HK-2 (cell line): ENCODE data around the gene CHCHD3.
A peak's percentile ranks its signal among the peaks of the same experiment; 100 is the strongest.

Experiments used
- DNase-seq: peaks from one replicate; pipeline ENCODE4 v3.0.0-alpha.2; 2018; ENCODE audit not compliant: unreplicated experiment

Gene CHCHD3

DNA sequence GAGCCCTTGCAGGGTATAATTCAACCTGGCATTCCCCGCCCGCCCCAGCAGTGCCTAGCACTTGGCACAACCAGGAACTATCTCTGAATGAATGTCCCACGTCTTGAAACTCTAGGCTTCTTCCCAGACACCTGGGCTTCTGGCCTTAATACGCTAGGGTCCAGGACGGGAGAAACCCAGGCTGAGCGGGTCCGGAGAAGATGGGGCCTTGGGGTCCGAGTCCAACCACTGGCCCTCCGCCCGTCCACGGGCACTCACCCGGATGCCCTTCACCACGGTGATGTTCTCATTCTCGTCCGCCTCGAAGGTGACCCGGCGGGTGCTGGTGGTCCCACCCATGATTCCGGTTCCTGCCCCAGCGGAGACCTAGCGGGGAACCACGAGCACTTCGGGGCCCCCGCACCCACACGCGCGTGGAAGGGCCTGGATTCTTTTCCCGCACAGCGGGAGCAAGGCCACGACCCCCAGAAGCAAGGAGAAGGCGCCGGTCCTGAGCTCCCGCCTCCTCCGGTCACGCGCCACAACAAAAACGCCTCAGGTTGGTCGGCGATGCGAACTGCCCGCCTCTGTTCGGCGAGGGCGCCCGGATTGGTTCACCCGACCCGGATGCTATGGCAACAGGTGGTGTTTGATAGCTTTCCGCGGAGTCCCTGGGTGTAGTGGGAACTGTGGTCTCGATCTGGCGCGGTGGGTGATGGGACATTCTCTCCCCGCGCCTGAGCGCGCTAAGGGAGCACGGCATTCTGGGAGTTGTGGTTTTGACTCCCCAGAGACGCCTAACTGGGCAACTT, at the start of gene CHCHD3:
Gene CHCHD3 (minus strand): TSS at position 492 of the 791 bp plus-strand sequence. CDS start 153 bp downstream, at position 339.
- peak; percentile 99 for DNase-seq

DNA sequence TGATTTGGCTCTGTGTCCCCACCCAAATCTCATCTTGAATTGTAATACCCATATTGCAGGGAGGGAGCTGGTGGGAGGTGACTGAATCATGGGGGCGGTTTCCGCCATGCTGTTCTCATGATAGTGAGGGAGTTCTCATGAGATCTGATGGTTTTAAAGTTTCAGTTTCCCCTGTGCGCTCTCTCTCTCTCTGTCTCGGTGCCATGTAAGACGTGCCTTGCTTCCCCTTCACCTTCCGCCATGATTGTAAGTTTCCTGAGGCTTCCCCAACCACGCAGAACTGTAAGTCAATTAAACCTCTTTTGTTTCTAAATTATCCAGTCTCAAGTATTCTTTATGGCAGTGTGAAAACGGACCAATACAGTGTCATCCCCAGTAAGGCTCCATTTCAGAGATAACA, 48.3 kb upstream of the CHCHD3 start:
- DNase-seq = no peak

DNA sequence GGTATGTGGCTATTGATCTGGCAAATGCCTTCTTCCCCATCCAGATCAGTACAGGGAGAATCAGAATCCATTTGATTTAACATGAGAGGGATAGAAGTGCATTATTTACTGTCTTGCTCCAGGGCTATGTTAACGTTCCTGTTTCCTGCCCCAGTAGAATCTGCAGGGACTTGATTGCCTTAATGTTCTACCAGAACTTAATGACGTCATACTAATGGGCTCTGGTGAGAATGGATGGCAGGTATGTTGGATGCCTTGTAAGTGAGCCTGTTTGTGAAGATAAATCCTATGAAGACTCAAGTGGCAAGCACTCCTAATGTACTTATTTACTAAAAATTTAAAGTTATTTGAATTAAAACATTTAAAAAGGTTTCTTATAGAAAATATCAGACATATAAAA, 44.5 kb upstream of the CHCHD3 start:
- no peak for DNase-seq

DNA sequence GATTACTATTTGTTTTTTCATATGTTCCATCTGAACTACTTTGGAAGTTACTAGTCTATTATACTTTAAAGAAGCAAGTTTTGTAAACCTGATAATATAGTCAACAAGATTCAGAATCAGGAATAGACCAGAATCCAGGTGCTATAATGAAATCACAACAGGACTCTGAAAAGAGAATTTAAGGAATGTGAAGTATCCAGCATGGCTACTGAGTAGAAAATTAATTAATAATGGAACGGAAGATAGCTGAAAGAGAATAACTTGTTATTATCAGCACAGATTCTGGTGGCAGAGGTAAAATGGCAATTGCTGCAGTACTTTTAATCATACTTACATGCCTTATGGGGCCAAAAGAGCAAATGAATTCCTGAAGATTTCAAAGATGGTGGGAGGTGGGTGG, 43.1 kb upstream of the CHCHD3 start:
- DNase-seq = no peak

DNA sequence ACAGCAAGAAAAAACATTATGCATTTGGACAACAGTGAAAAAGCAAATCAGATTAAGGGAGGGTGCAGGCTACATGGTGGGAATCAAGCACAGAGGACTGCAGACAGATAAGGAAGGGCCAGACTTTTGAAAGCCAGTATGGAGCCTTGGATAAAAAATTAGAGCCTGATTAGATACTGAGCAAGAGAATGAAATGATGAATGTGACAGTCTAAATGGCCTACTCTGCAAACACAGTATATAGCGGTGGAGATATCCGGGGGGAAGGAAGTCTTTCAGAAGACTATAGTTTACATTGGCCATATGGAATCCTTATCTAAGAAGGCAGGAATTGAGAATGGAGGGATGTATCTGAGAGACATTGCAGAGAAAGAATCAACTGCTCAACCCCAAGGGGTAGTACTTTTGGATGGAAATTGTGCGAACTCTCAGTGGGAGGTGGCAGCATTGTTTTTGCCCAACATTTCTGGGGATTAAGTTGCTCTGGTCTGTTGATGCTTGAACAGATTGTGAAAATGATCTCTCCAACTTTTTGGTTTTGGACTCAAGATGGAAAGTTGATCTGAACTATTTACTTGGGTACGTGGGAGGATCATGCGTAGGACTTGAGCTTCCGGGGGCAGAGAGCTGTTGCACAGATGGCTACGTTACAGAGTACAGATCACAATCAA, 39.4 kb upstream of the CHCHD3 start:
- no peak for DNase-seq

DNA sequence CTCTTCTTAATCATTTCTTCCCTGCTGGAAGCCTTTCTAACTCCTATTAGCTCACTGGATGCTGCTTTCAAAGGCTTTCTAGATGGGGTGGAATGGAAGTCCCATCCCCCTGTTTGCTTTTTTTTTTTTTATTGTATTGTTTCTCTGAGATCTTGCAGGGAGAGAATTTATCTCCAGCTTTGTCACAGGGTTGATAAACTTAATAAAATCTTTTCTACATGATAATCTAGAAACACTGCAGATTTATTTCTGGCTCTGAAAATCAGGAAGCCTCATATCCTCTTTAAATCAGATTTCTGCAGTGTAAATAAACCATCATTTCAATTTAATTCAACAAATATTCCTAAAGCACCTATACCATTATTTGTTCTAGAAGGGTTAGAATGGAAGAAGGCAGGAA, 37.2 kb upstream of the CHCHD3 start:
- DNase-seq = no peak

DNA sequence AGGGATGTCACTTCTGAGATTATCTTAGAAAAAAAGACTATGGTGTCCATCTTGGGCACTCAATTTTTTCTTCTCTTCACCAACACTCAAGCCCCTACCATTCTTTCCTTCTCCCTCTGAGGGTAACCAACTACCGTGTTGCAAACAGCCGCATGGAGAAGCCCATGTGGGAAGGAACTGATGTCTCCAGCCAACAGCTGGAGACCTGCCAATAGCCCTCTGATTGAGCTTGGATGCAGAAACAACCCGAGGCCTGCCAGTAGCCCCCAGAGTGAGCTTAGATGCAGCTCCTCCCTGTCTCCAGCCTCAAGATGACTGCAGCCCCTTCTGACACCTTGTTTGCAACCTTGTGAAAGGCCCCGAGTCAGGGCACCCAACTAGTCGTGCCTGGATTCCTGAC, 36.4 kb upstream of the CHCHD3 start:
- DNase-seq = no peak

DNA sequence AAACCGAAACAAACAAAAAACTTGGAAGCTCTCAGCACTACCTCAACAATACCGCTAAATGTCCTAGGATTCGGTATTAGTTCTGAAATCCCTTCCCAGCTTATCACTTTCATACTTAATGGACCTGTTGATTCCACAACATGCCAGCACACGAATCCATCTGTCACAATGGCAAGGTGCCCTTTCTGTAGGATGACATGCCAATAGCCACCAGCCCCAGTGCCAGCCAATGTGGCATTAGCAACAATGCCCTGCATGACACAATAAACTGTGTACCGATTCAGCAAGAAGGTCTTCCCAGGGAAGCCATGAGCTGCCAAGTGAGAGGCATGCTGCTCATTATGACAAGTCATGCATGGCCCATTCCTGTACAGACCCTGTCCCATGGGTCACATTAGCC, 35.6 kb upstream of the CHCHD3 start:
- DNase-seq = no peak

DNA sequence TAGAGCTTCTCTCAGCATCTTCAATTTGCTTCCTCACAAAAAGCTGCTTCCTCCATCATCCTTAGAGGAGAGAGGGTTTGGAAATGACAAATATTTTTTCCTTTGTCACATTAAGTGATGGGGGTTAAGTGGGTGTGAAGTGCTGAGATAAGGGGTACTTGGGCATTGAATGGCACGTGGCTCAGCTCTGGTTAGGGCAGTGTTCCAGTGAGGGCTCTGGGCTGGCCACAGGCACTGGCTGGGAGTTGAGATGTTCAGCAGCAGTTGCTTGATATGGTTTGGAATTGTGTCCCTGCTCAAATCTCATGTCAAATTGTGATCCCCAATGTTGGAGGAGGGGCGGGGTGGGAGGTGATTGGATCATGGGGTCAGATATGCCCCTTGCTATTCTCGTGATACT, 33.7 kb upstream of the CHCHD3 start:
- DNase-seq = no peak

DNA sequence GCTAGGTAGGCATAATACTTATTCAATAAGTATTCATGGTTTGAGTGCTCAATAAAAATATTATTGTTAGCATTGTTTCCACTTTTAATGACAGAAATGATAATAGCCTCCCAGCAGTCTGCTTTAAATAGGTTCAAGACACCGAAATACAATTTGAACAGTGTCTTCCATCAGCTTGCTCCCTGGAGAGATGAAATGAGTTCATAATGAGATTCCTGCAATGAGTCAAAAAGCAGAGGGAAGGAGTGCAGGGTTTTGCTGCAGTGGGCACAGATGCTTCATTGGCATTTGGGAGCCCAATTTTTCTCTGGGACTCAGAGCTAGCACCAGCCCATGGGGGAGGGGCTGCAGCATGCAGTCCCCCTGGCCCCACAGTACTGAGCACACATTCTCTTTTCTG, 32.6 kb upstream of the CHCHD3 start:
- DNase-seq = no peak

DNA sequence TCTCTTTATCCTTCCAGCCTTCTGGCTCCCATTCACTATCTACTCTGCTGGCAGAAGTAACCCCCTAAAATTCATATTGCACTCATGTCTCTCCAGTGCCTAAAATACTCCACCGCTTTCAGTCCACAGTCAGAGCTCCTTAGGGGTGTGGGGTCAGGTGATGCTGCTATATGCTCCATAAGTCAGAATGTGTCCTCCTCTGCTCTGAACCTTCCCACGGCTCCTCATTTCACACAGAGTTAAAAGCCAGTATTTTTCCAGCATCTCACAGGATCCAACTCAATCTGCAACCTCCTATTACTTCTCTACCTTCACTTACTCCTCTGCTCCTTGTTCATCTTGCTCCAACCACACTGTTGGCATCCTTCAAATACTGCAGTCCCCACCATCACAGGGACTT, 31.1 kb upstream of the CHCHD3 start:
- DNase-seq = no peak

DNA sequence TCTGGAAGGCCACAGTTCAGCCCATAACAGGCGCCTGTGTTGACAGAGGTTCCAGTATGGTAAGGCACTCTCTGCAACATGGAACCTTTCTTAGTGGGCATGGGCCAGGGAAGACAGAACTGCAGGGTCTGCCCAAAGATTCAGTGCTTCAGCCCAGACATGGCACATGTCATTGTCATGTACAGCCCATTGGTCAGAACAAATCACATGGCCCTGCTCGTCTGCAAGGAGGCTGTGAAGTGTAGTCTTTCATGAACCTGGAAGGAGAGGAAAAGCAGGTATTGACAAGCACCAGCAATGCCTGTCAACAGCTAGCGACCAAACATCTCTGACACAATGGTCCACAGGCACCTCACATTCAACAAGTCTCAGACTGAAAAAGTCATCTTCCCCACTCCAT, 30.4 kb upstream of the CHCHD3 start:
- DNase-seq = no peak

DNA sequence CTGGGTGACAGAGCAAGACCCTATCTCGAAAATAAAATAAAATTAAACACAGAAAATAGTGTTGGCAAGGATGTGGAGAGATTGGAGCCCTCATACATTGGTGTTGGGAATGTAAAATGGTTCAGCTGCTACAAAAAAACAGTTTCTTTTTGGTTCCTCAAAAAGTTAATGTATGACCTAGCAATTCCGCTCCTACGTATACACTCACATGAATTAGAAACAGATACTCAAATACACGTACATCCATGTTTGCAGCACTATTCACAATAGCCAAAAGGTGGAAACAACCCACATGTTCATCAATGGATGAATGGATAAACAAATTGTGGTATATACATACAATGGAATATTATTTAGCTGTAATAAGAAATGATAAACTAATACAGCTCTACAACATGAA, 28.4 kb upstream of the CHCHD3 start:
- no peak for DNase-seq

DNA sequence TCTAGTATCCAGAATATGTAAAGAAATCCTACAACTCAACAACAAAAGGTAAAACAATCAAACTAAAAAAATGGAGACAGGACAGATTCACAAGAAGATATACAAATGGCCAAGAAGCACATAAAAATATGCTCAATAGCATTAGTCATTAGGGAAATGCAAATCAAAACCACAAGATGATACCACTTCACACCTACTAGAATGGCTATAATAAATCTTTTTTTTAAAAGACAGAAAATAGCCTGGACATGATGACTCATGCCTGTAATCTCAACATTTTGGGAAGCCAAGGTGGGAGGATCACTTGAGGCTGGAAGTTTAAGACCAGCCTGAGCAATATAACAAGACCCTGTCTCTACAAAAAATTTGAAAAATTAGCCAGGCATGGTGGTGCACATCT, 27.9 kb upstream of the CHCHD3 start:
- no peak for DNase-seq

DNA sequence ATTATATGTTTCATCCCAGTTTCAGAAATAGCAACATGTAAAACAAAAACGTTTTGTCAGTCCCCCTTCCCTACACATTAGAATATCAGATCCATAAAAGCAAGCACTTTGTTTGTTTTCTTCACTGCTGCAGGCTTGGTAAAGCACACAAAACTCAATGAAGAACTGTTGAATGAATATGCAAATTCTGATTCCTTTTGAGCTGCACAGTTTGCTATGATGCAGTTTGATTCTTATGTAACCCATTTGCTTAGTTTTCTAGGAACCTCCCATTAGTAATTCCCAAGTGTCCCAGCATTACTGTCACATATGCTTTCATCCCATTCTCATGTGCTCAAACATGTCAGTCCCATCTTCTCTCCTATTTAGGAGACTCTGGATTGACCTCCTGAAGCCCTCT, 26.1 kb upstream of the CHCHD3 start:
- DNase-seq = no peak

DNA sequence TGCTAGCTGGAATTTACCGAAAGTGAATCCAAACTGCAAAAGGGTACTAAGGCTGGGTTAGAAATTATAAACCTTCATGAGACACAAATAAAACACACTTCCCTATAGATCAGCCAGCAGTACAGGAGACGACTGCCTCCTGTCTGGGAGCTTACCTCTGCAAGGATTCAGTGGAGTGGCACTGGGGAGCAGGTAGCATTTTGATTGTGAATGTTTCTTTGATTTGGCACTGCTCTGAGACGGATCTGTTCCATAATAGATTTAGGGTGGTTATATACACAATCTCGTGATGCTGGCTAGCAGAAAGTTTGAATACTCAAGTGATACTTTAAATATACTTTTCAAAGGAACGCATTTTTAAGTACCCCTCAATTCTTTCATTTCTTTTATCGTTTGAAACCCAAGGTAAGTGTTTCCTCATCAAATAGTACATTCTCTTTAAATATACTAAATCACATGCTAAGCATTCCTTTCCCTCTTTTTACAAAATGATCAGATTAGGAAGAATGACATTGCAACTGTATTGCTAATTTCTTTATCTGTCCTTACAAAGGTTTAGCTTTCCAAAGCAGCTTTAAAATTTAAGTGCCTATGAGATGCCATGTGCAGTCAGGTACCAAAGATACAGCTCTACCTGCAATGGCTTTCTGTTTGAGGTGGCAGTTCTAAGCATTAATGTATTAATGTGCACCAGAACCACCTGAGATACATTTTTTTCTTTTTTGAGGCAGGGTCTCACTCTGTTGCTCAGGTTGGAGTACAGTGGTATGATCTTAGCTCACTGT, 20.6 kb upstream of the CHCHD3 start:
- no peak for DNase-seq

DNA sequence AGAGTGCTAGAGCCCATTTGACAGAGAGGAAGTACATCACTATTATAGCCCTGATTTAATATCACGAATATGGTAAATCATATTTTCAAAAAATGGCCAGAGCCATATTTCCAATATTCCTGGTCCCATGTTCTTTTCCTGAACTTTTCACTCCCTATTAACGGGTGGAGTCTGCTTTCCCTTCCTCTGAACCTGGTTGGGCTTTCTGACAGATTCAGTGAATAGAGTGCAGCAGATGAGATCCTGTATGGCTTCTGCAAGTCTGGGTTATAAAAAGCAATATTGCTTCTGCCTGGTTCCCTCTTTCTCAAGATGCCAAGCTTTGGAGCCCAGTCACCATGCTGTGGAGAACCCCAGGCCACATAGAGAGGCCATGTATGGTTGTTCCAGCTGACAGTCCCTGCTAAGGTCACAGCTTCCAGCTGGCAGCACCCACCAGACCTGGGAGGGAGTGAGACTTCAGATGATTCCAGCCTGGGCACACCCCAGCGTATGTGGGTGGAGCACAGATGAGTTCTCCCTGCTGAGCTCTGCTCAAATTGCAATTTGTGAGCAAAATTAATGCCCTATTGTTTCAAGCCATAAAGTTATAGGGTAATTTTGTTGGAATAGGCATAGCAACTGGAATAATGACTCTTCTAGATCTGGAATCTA, 17.9 kb upstream of the CHCHD3 start:
- DNase-seq = no peak

DNA sequence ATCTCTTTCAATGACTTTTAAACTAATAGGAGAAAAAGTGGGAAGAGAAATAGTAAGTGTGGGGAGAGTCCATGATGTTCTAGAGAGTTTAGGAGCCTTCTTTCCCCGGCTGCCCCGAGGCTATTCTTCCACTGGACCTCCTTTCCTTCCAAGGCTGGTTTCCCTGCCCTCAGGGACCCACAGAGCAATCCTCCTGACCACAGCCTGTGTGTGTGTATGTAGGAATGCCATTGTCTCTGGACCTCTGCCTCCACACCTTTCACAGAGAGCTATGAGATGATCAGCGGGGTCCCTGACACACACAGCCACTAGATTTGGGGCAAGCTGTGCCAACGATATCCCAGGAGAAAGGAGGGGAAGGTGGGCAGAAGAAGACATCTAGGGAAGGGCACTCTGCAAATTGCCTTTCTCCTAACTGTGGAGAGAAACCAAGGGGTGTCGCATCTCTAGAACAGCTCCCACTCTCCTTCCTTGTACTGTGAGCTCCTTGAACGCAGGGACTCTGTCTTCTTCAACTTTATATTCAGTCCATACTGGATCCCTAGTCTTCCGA, 13.3 kb upstream of the CHCHD3 start:
- DNase-seq = no peak

DNA sequence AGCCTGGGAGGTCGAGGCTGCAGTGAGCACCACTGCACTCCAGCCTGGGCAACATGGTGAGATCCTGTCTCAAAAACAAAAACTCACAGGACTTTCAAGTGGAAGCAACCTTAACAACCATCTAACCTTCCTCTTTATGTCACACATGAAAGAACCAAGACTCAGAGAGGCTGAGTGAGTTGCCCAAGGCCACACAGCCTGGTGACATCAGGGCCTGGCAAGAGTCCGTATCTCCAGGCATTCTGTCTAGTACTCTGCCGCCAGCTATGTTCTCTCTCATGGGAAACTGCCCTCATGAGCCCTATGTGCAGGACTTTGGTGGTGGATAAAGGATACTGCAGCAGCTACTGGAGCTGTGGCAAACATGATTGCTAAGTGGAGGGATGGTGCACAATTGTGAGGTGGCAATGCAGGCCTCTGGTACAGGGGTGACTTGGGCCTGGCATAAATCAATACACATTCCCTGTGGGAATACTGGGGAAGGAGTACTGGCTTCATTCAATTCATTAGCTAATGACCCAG, 10.1 kb upstream of the CHCHD3 start:
- DNase-seq = no peak

DNA sequence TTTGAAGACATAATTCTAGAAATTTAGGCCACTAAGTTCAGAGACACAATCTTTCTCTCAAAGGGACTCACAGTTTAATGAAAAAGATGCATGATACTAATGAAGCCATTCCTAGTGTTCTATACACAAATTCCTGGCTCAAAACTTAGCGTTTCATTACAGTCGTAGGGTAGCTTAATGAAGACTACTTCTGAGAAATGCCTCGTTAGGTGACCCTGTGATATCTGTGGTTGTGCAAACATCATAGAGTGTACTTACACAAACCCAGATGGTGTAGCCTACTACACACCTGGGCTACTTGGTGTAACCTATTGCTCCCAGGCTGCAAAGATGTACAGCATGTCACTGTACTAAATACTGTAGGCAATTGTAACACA, 488 bp upstream of the CHCHD3 start:
- DNase-seq = no peak

DNA sequence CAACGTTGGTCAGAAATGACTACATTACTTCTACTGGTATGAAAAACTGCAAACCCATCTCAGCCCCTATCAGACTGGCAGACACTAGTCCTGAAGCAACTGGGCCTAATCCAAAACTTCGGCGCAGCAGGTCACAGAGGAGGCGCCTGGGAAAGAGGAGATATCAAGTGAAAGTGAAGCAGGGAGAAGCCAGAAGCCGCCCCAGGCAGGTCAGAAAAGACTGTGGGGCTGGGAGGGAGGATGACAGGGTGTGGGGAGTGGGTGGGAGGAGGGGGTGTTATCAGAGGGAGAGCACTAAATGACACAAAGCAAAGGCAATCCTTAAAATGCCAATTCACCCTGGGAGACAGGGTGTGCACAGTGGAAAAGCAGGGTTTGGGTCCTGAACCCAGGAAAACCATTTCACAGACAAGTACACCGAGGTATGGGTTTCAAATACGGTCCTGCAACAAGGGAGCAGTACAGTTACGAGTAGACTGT, 731 bp downstream of the CHCHD3 start:
- no peak for DNase-seq

DNA sequence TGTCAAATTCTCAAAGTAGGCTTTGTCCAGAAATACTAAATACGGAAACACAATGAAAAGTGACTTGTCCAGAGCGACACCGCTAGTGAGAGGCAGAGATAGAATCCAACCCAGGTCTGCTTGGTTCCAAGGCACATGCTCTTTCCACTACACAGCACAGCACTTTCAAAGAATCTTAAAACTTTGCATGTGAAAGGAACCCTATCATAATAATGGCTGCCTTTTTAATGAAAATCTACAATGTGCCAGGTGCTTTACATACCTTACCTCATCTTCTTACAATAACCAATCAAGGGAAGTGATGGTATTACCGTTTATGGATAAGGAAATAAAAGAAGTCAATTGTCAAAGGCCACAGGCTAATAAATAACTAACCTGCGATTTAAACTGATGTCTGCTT, 2.6 kb downstream of the CHCHD3 start:
- DNase-seq = no peak
